Stimulated activated naive B cell treated with anti-CD40 and anti-IgM and Interleukin-4, amounts not matched to agents 10 μg/mL and 1 μg/mL and 100 μg/mL, for 72 hours (primary cell): ENCODE data around the gene GPR22.
A peak's percentile ranks its signal among the peaks of the same experiment; 100 is the strongest.

Experiments used
- ATAC-seq, 2 donors: fragments of 150-1000 bp; cut with Tn5 transposase; replicated peaks; 2 replicates each; pipeline ENCODE4 v1.10.0; 2021; ENCODE audit warnings: moderate library complexity in 1 of 2
- DNase-seq: peaks from one replicate; pipeline ENCODE4 v3.0.0; 2021
- H3K27ac Mint-ChIP-seq: one replicate; pipeline ENCODE4 v1.8.0; 2022; ENCODE audit warnings: mild to moderate bottlenecking, mixed read lengths
- H3K27me3 Mint-ChIP-seq, 2 donors: one replicate each; pipeline ENCODE4 v1.8.0; 2022; ENCODE audit warnings: mixed read lengths in 2 of 2
- H3K36me3 Mint-ChIP-seq, 2 donors: one replicate each; pipeline ENCODE4 v1.8.0; 2022; ENCODE audit warnings: mixed read lengths in 2 of 2, mild to moderate bottlenecking in 1 of 2
- H3K4me1 Mint-ChIP-seq, 2 donors: one replicate each; pipeline ENCODE4 v1.8.0; 2022; ENCODE audit warnings: mixed read lengths in 2 of 2, mild to moderate bottlenecking in 1 of 2
- H3K4me3 Mint-ChIP-seq, 2 donors: one replicate each; pipeline ENCODE4 v1.8.0; 2022; ENCODE audit warnings: mild to moderate bottlenecking in 2 of 2, mixed read lengths in 2 of 2, moderate library complexity in 1 of 2
- H3K9me3 Mint-ChIP-seq, 2 donors: one replicate each; pipeline ENCODE4 v1.8.0; 2022; ENCODE audit warnings: mixed read lengths in 2 of 2, mild to moderate bottlenecking in 1 of 2

Gene GPR22

DNA sequence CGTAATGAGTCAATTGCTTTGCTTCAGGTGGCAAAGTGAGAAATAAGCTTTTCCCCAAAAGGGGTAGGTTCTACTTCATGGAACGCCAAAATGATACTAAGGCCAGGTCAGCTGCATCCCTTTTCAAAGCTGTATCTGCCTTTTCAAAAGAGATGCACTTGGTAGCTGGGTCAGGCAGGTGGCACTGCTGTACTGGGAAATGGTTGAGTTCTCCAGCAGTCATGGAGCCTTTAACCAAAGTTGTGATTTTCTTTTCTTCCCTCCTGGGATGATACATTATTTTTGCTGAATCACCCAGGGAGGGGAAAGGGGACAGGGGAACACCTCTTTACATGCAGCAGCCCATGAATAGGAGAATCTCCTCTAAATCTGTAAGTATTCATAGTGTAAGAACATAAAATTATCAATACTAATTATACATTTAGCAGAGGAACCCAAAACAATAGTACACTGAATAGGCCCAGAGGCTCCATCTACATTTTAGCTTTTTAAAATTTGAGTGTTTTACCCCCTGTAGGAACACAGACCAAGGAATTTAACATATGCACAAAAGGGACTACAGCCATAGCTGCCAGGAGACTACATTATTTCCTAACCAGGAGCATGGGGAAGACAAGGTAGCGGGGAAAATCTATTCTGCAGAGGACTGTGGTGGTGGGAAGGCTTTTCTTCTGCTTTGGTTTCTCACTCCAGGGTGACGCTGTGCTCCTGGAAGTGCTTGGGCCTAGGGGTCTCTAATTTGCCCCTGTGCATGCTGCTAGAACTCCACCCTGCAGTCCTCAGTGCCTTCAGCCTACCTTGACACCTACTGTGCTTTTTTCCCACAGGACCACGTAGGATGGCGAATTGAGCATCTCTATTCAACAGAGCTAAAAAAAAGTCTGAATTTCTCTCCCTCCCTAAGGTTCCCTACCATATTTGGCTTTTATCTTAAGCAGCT lies 6.4 kb upstream of the GPR22 start:
- no peaks in the 10 kb centered on the region for H3K27me3 Mint-ChIP-seq
- peak; percentile 4 for DNase-seq
- H3K4me3 Mint-ChIP-seq = no peak overlapping the region
- H3K9me3 Mint-ChIP-seq = no peaks in the 10 kb centered on the region
- ATAC-seq = peak; percentile 73 to 81
- peaks cover 4 to 6% of the 10 kb centered on the region in 2 donors for H3K36me3 Mint-ChIP-seq
- no peak overlapping the region for H3K27ac Mint-ChIP-seq
- H3K4me1 Mint-ChIP-seq = peaks cover 5 to 11% of the 10 kb centered on the region in 2 donors

DNA sequence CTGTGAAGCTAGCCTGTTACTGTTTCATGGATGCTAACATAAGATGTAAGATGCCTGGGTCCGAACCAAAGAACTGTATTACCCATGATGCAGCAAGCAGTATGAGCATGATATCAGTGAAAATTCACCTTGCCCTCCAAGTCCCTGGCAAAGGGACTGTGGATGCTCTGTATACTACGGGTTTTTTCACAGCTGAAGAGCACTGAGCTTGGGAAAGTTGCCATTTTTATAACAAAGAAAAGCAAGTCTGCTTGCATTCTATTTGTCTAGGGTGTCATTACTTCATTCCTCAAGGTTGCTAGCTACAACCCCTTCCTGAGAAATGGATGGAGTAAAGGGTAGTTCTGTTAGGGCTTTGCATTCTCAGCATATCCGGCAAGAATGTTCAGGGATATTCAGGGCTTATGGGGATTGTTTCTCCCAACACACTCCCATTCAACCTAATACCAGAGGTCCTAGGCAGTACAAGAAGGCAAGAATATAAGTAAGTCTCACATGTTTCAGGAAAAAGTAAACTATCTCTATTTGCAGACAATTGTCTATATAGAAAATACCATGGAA lies 5.1 kb upstream of the GPR22 start:
- Mint-ChIP-seq H3K27ac (no peak overlapping the region), H3K4me1 (peaks cover 5 to 13% of the 10 kb centered on the region in 2 donors), H3K27me3 (no peaks in the 10 kb centered on the region), H3K9me3 (no peaks in the 10 kb centered on the region), H3K4me3 (no peak overlapping the region), H3K36me3 (peaks cover 0 to 1% of the 10 kb centered on the region in 2 donors)
- DNase-seq (no peak), ATAC-seq (no peak)

DNA sequence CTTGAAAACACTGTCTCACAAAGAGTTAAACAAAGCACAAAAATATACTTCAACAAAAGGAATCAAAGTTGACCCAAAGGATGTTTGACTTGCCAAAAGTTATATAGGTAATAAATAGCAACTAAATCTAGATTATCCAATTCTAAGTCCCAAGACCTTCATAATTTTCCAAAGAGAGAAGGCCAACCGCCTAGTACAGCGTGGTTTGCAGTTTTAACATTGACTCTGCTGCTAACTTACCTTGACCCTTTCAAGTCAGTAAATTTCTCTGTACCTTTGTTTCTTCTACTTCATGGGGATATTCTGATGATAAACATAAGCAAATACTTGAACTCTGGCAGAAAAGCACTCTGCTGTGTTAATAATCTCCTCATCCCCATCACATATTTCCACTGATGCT lies 1.9 kb upstream of the GPR22 start:
- no peak overlapping the region for H3K4me3 Mint-ChIP-seq
- no peaks in the 10 kb centered on the region for H3K9me3 Mint-ChIP-seq
- no peaks in the 10 kb centered on the region for H3K36me3 Mint-ChIP-seq
- no peak overlapping the region for H3K27ac Mint-ChIP-seq
- no peak for ATAC-seq
- no peak for DNase-seq
- peaks cover 8 to 21% of the 10 kb centered on the region in 2 donors for H3K4me1 Mint-ChIP-seq
- no peaks in the 10 kb centered on the region for H3K27me3 Mint-ChIP-seq

DNA sequence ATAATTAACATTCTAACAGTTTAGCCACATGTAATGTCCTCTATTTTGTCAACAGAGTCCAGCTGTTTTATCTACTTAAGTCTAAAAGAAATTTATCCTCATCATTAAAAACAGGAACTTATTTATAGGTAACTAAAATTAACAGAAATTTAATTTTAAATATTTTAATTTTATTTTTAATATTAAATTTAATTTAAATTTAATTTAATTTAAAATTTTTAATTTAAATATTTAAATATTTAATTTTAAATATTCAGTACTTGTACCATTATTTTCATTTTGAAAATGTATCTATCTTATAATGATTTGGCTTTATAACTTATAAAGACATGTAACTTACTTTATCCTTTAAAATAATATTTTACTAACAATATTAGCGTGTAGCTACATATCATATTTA lies 1.0 kb upstream of the GPR22 start:
- Mint-ChIP-seq H3K9me3 (no peaks in the 10 kb centered on the region), H3K27ac (no peak overlapping the region), H3K27me3 (no peaks in the 10 kb centered on the region), H3K36me3 (no peaks in the 10 kb centered on the region), H3K4me3 (no peak overlapping the region), H3K4me1 (peaks cover 8 to 21% of the 10 kb centered on the region in 2 donors)
- DNase-seq (no peak), ATAC-seq (no peak)

DNA sequence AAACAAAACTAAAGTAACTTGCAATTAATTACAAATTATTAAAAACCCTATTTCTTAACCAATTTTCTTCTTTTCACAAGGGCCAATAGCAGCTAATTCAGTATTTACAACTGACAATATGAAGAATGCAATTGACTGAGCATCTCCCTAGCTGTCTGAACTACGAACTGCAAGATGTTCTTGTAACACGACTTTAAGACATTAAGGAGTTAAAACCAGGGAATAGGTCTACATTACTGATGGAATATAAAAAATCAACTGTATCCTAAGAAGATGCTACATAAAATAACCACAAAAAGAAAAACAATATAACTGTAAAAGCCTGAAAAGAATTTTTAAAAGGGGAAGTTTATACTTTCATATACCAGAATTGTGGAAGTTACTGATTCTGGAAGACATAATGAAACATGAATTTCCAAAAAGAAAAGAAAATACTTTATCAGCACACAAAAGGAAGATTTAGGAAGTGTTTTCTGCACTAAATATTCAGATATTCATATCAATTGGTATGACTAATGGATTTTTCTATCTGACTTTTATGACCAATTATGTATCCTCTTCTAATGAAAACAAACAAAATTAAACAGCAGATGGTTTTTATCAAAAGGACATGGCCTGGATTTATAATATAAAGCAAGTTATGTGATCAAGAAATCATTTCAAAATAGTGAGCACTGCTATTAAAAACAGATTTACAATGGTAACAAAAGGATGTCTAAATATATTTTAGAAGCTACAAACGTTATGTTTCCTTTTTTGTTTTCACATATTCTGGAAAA lies 1.6 kb downstream of the GPR22 start:
- H3K4me1 Mint-ChIP-seq = peaks cover 6 to 14% of the 10 kb centered on the region in 2 donors
- ATAC-seq (no peak), DNase-seq (no peak)
- peaks cover 0 to 3% of the 10 kb centered on the region in 2 donors for H3K36me3 Mint-ChIP-seq
- no peak overlapping the region for H3K4me3 Mint-ChIP-seq
- no peak overlapping the region for H3K27ac Mint-ChIP-seq
- H3K27me3 Mint-ChIP-seq = no peaks in the 10 kb centered on the region
- H3K9me3 Mint-ChIP-seq = no peaks in the 10 kb centered on the region

DNA sequence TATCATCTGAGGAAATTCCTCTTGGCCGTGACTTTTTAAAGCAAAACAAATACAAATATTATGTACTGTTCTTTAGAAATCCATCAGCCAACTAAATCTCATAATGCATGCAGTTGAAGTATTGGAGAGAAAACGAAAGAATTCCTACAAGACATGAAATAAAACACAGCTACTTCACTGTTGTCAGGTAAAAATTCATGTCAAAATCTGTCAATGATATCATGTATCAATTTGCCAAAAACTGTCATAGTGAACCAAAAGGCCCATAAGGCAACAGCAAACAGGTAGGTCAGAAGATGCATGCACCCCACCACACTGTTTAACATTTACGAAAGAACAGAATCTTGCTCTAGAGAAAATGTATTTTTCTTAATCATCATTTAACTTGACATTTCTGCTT lies 2.3 kb downstream of the GPR22 start:
- ATAC-seq (no peak), DNase-seq (no peak)
- no peak overlapping the region for H3K4me3 Mint-ChIP-seq
- H3K4me1 Mint-ChIP-seq = peaks cover 6 to 14% of the 10 kb centered on the region in 2 donors
- peaks cover 0 to 3% of the 10 kb centered on the region in 2 donors for H3K36me3 Mint-ChIP-seq
- H3K9me3 Mint-ChIP-seq = no peaks in the 10 kb centered on the region
- H3K27me3 Mint-ChIP-seq = no peaks in the 10 kb centered on the region
- no peak overlapping the region for H3K27ac Mint-ChIP-seq

DNA sequence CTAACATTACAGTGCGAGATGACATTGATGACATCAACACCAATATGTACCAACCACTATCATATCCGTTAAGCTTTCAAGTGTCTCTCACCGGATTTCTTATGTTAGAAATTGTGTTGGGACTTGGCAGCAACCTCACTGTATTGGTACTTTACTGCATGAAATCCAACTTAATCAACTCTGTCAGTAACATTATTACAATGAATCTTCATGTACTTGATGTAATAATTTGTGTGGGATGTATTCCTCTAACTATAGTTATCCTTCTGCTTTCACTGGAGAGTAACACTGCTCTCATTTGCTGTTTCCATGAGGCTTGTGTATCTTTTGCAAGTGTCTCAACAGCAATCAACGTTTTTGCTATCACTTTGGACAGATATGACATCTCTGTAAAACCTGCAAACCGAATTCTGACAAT lies 4.3 kb downstream of the GPR22 start:
- ATAC-seq (no peak), DNase-seq (no peak)
- Mint-ChIP-seq H3K36me3 (peaks cover 0 to 3% of the 10 kb centered on the region in 2 donors), H3K4me3 (no peak overlapping the region), H3K27ac (no peak overlapping the region), H3K27me3 (no peaks in the 10 kb centered on the region), H3K4me1 (peaks cover 3 to 8% of the 10 kb centered on the region in 2 donors), H3K9me3 (no peaks in the 10 kb centered on the region)

DNA sequence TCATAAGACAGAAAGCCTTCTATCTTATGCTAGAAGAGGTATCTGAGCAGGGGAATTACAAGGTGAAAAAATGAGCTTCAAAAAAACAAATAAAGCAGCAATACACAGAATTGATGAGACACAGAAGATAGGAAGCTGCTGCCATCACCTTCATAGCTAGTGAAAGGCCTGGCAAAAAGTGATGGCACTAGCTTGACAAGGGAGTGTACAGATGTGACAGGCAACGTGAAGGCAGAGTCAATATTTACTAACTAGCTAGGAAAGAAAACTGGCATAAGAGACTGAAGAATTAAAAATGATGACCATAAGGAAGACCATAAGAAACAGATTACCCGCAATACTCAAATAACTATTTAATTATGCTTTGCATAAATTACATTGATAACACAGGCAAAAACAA lies 9.4 kb downstream of the GPR22 start:
- Mint-ChIP-seq H3K36me3 (peaks cover 1 to 3% of the 10 kb centered on the region in 2 donors), H3K4me3 (no peak overlapping the region)

DNA sequence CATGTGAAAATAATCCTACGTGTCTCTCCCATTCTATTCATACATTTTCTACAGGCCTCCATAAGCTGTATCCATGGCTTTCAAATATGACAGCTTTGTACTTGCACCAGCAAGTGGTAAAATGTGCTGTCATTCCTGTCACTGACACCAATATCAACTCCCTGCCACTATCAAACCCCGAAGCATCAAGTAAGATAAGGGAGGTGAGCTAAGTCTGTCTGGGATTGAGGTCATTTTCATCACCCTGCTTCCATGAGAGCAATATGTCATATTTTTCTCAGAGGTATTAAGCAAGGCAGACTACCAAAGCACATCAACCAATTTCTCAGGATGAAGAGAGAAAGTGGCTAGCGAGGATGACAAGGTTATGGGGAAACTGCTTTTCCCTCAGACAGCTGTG lies 11.1 kb downstream of the GPR22 start:
- Mint-ChIP-seq H3K9me3 (no peaks in the 10 kb centered on the region), H3K36me3 (peaks cover 1 to 4% of the 10 kb centered on the region in 2 donors), H3K27me3 (no peaks in the 10 kb centered on the region), H3K27ac (no peak overlapping the region), H3K4me3 (no peak overlapping the region), H3K4me1 (peaks cover 5 to 6% of the 10 kb centered on the region in 2 donors)
- DNase-seq (no peak), ATAC-seq (no peak)

More for the DNA sequence above, 9.4 kb downstream of the GPR22 start:
- H3K27ac Mint-ChIP-seq = no peak overlapping the region
- H3K4me1 Mint-ChIP-seq = peaks cover 0 to 3% of the 10 kb centered on the region in 2 donors
- no peaks in the 10 kb centered on the region for H3K9me3 Mint-ChIP-seq
- DNase-seq (no peak), ATAC-seq (no peak)
- H3K27me3 Mint-ChIP-seq = no peaks in the 10 kb centered on the region

DNA sequence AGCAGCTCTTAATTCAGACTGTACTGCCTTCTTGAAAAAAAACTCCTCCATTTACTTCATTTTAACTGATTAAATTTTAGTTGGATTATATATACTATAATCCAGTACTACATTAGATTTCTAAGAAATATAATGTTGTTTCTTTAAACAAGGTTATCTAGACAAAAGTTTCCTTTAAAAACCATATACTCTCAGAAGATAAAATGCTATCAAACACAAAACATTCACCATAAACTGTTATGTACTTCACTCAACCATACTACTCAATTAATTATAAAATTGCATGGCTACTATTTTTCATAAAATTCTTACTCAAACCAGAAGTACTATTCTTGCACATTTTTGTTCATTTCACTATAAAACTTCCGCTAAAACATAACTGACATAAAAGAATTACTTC lies 12.7 kb downstream of the GPR22 start:
- Mint-ChIP-seq H3K27ac (no peak overlapping the region), H3K36me3 (peaks cover 1 to 6% of the 10 kb centered on the region in 2 donors), H3K27me3 (no peaks in the 10 kb centered on the region), H3K4me1 (peaks cover 8% of the 10 kb centered on the region in 2 donors), H3K9me3 (no peaks in the 10 kb centered on the region), H3K4me3 (no peak overlapping the region)
- ATAC-seq (no peak), DNase-seq (no peak)

DNA sequence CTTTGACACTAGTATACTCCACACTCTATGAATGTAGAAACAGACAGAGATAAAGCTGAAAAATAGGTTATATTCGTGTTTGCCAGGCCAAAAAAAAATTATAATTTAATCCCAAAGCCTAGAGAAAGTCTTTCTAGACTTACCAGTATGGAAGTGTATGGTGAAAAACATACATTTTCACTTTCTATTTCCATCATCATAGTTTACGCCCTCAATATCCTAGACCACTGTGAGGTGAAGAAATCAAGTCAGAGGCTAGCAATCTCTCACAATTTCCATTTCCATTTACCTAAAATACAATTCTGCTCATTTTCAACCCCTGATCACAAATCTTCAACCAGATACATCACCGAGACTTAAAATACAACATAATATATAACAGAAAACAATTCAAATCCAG lies 16.2 kb downstream of the GPR22 start:
- ATAC-seq = no peak

DNA sequence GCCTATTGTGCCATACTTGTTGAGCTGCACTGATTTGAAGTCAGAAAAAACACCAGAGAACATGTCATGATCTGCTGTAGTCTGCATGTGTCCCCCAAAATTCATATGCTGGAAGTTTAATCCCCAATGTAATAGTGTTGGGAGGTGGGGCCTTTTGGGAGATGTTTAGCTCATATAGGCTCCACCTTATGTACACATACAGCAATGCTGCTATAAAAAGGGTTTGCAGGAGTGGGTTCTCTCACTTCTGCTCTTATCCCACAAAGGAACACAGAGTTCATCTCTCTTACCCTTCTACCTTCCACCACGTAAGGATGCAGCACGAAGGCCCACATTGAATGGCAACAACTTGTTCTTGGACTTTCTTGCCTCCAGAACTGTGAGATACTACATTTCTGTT lies 23.0 kb downstream of the GPR22 start:
- ATAC-seq (no peak), DNase-seq (no peak)
- H3K27ac Mint-ChIP-seq = no peak overlapping the region
- no peak overlapping the region for H3K4me3 Mint-ChIP-seq
- peaks cover 7 to 55% of the 10 kb centered on the region in 2 donors for H3K4me1 Mint-ChIP-seq
- H3K36me3 Mint-ChIP-seq = peaks cover 18 to 27% of the 10 kb centered on the region in 2 donors
- H3K27me3 Mint-ChIP-seq = no peaks in the 10 kb centered on the region
- peaks cover 0 to 4% of the 10 kb centered on the region in 2 donors for H3K9me3 Mint-ChIP-seq

More for the DNA sequence above, 16.2 kb downstream of the GPR22 start:
- Mint-ChIP-seq H3K36me3 (peaks cover 4 to 10% of the 10 kb centered on the region in 2 donors), H3K4me3 (no peak overlapping the region), H3K4me1 (peaks cover 7 to 20% of the 10 kb centered on the region in 2 donors), H3K9me3 (no peaks in the 10 kb centered on the region), H3K27me3 (no peaks in the 10 kb centered on the region), H3K27ac (no peak overlapping the region)
- no peak for DNase-seq

DNA sequence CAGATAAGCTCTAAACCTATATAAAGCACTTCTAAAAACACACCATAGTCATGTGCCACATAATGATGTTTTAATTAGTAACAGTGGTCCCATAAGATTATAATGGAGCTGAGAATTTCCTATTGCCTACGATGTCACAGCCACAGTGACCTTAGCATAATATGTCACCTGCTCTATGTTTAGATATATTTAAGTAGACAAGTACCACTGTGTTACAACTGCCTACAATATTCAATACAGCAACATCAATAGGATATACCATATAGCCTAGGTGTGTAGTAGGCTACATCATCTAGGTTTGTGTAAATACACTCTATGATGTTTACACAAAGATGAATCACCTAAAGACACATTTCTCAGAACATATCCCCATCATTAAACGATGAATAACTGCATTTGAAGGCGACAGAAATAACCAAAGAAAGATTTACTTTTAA lies 24.5 kb downstream of the GPR22 start:
- peaks cover 18 to 31% of the 10 kb centered on the region in 2 donors for H3K36me3 Mint-ChIP-seq
- no peaks in the 10 kb centered on the region for H3K27me3 Mint-ChIP-seq
- H3K9me3 Mint-ChIP-seq = peaks cover 0 to 4% of the 10 kb centered on the region in 2 donors
- H3K4me1 Mint-ChIP-seq = peaks cover 10 to 61% of the 10 kb centered on the region in 2 donors
- H3K27ac Mint-ChIP-seq = no peak overlapping the region
- H3K4me3 Mint-ChIP-seq = no peak overlapping the region
- DNase-seq = no peak
- no peak for ATAC-seq

DNA sequence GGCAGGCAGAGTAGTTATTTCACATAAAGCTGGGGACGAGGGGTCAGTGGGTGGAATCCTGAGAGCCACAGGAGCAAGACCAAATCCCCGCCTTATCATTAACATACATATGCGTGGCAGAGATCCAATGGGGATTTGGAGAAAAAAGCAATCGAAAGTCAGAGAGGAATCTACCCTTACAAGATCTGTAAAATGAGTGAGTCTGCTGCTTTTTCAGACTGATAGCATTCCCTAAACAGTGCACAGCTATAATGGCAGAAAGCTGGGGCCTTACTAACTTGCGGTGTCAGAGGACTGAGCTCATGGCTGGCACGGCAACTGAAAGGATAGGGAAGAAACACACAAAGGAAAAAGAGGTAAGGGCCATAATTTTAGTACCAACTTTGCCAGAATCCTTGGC lies 25.0 kb downstream of the GPR22 start:
- Mint-ChIP-seq H3K27me3 (no peaks in the 10 kb centered on the region), H3K27ac (no peak overlapping the region), H3K36me3 (peaks cover 18 to 31% of the 10 kb centered on the region in 2 donors), H3K4me1 (peaks cover 10 to 60% of the 10 kb centered on the region in 2 donors), H3K9me3 (peaks cover 0 to 4% of the 10 kb centered on the region in 2 donors), H3K4me3 (no peak overlapping the region)
- DNase-seq (no peak), ATAC-seq (no peak)
